RWPE2 (cell line): ENCODE measurements around the gene SAP30BP.

ENCODE experiments used
- ATAC-seq: fragments of 200-7000 bp; cut with Tn5 transposase; 3 replicates; pipeline ENCODE4 v1.9.1; 2021; ENCODE audit warnings: low read depth
- DNase-seq: peaks from one replicate; pipeline ENCODE4 v3.0.0-alpha.2; 2020; ENCODE audit warnings: low spot score
- H3K27ac ChIP-seq: fragments of 450-650 bp; 2 replicates; pipeline ENCODE4 v1.5.1; 2017; ENCODE audit warnings: mild to moderate bottlenecking; ENCODE audit not compliant: poor library complexity, severe bottlenecking
- H3K27me3 ChIP-seq: fragments of 250-450 bp; sonication (Bioruptor Pico); 2 replicates; pipeline ENCODE4 v1.5.1; 2021; ENCODE audit warnings: mild to moderate bottlenecking, moderate library complexity; ENCODE audit not compliant: insufficient read depth, poor library complexity, severe bottlenecking
- H3K36me3 ChIP-seq: fragments of 250-450 bp; sonication (Bioruptor Pico); 2 replicates; pipeline ENCODE4 v1.5.1; 2020; ENCODE audit warnings: low read depth, mild to moderate bottlenecking, moderate library complexity
- H3K4me1 ChIP-seq: fragments of 250-450 bp; sonication (Bioruptor Pico); 2 replicates; pipeline ENCODE4 v1.5.1; 2021; ENCODE audit warnings: mild to moderate bottlenecking, moderate library complexity; ENCODE audit not compliant: insufficient read depth, poor library complexity, severe bottlenecking
- H3K4me3 ChIP-seq: fragments of 250-450 bp; sonication (Bioruptor Pico); 2 replicates; pipeline ENCODE4 v1.5.1; 2021; ENCODE audit warnings: mild to moderate bottlenecking, moderate library complexity; ENCODE audit not compliant: severe bottlenecking
- H3K9me3 ChIP-seq: fragments of 250-450 bp; sonication (Bioruptor Pico); 2 replicates; pipeline ENCODE4 v1.5.1; 2021; ENCODE audit warnings: mild to moderate bottlenecking, moderate library complexity; ENCODE audit not compliant: severe bottlenecking
- TF ChIP-seq, protein P1 (sequence below): fragments of 450-650 bp; IDR thresholded peaks from one replicate; pipeline ENCODE4 v1.5.1; 2017; ENCODE audit warnings: mild to moderate bottlenecking, moderate library complexity; ENCODE audit not compliant: poor library complexity, severe bottlenecking

SAP30BP gene

DNA sequence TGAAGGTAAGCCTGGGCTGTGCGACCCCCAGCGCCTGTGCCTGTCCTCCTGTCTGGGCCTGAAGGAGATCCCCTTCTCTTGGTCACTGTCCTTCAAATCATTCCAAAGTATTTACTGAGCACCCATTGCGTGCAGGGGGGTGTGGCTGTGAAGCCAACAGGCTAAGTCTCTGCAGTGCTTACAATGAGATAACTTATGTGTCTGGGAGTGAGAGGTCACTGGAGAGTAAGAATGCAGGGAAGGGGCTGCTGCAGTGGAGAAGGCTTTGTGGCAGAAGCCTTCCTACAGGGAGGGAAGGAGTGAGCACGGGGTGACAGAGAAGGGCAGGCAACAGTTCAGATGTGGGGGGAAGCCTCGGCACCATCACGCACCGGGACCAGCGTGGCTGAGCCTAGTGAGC, 45.1 kb upstream of the SAP30BP start:
- ATAC-seq (no peak), DNase-seq (no peak)
- Histone ChIP-seq H3K4me3 (no peak overlapping the region), H3K27ac (no peak overlapping the region), H3K27me3 (no peaks in the 10 kb centered on the region), H3K36me3 (peaks cover 3% of the 10 kb centered on the region; the same call in 1 of the 2 replicates), H3K4me1 (no peaks in the 10 kb centered on the region), H3K9me3 (no peaks in the 10 kb centered on the region)
- TF ChIP-seq, protein P1, sequence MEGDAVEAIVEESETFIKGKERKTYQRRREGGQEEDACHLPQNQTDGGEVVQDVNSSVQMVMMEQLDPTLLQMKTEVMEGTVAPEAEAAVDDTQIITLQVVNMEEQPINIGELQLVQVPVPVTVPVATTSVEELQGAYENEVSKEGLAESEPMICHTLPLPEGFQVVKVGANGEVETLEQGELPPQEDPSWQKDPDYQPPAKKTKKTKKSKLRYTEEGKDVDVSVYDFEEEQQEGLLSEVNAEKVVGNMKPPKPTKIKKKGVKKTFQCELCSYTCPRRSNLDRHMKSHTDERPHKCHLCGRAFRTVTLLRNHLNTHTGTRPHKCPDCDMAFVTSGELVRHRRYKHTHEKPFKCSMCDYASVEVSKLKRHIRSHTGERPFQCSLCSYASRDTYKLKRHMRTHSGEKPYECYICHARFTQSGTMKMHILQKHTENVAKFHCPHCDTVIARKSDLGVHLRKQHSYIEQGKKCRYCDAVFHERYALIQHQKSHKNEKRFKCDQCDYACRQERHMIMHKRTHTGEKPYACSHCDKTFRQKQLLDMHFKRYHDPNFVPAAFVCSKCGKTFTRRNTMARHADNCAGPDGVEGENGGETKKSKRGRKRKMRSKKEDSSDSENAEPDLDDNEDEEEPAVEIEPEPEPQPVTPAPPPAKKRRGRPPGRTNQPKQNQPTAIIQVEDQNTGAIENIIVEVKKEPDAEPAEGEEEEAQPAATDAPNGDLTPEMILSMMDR = no peak

- DNase-seq (no peak), ATAC-seq (no peak)
- Histone ChIP-seq H3K27me3 (no peaks in the 10 kb centered on the region), H3K9me3 (no peaks in the 10 kb centered on the region), H3K4me3 (no peak overlapping the region), H3K27ac (no peak overlapping the region), H3K36me3 (peaks cover 5% of the 10 kb centered on the region; the same call in 1 of the 2 replicates), H3K4me1 (no peaks in the 10 kb centered on the region)
- TF ChIP-seq, protein P1 = no peak
Measured at GRCh38 chr17:75622771-75623273, 44.3 kb upstream of the SAP30BP start.

GRCh38 chr17:75623386-75623785, 43.8 kb upstream of the SAP30BP start:
- H3K4me1 ChIP-seq = no peaks in the 10 kb centered on the region
- DNase-seq (no peak), ATAC-seq (no peak)
- H3K36me3 ChIP-seq = peaks cover 5% of the 10 kb centered on the region; the same call in 1 of the 2 replicates
- TF ChIP-seq, protein P1 = no peak
- H3K27ac ChIP-seq = no peak overlapping the region
- H3K4me3 ChIP-seq = no peak overlapping the region
- no peaks in the 10 kb centered on the region for H3K9me3 ChIP-seq
- H3K27me3 ChIP-seq = no peaks in the 10 kb centered on the region

DNA sequence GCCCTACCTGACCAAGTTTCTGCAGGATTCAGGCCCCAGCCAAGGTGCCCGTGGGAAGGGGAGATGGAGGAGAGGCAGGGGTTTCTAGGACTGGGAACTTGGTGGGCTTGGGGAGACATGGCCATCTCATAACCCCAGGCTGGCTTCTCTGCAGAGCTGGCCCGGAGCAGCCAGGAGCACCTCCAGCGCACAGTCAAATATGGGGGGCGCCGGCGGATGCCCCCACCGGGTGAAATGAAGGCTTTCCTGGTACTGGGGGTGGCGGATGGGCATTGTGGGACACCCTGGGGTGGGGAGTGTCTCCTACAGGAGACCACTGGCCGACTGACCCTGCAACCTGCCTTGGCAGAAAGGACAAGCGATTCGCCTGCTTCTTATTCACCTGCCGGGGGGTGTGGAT, 43.1 kb upstream of the SAP30BP start:
- no peak for ATAC-seq
- TF ChIP-seq, protein P1 = no peak

DNA sequence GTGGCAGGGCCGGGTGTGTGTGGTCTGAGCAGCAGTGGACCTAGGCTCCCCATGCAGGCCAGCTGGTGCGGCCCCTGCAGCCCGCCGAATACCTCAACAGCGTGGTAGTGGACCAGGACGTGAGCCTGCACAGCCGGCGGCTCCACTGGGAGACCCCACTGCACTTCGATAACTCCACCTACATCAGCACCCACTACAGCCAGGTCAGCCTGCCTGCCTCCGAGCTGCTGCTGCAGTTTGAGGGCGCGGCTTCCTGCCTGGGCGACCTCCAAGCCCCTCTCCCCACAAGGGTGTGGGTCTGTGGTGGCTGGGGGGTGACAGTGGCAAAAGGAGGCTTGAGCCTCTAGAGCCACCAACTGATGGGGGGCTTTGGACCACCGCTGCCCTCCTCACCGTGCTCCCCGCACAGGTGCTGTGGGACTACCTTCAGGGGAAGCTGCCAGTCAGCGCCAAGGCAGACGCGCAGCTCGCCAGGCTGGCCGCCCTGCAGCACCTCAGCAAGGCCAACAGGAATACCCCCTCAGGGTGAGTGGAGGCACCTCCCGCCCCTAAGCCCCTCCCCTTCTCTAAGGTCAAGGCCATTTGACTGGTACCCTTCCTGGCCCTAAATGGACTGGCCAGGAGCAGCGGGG, 42.3 kb upstream of the SAP30BP start:
- ATAC-seq (no peak), DNase-seq (no peak)
- H3K27me3 ChIP-seq = no peaks in the 10 kb centered on the region
- no peaks in the 10 kb centered on the region for H3K4me1 ChIP-seq
- H3K9me3 ChIP-seq = no peaks in the 10 kb centered on the region
- TF ChIP-seq, protein P1 = no peak
- no peak overlapping the region for H3K27ac ChIP-seq
- peaks cover 5% of the 10 kb centered on the region; the same call in 1 of the 2 replicates for H3K36me3 ChIP-seq
- no peak overlapping the region for H3K4me3 ChIP-seq

More for the DNA sequence above, 43.1 kb upstream of the SAP30BP start:
- Histone ChIP-seq H3K4me3 (no peak overlapping the region), H3K27me3 (no peaks in the 10 kb centered on the region), H3K27ac (no peak overlapping the region), H3K9me3 (no peaks in the 10 kb centered on the region), H3K4me1 (no peaks in the 10 kb centered on the region), H3K36me3 (peaks cover 5% of the 10 kb centered on the region; the same call in 1 of the 2 replicates)
- no peak for DNase-seq
